Fibroblast of lung (primary cell): ENCODE results near the gene LMO2.

Experiments used
- CTCF ChIP-seq, 2 donors: IDR thresholded peaks in 1 of 2; conservative IDR thresholded peaks in 1 of 2; 1 replicate in 1 of 2; 2 replicates in 1 of 2; pipeline ENCODE4 v1.5.1; 2011 to 2012; ENCODE audit warnings: low read length in 2 of 2, control low read depth in 1 of 2, inconsistent platforms in 1 of 2, low read depth in 1 of 2, mild to moderate bottlenecking in 1 of 2
- EZH2 ChIP-seq: IDR thresholded peaks from 2 replicates; pipeline ENCODE4 v1.5.1; 2012; ENCODE audit warnings: low read length, control low read depth, mild to moderate bottlenecking; ENCODE audit errors: missing control alignments

GRCh38 chr11:33885338-33886005 is 6.4 kb downstream of the LMO2 start:
- TF ChIP-seq CTCF (conservative IDR thresholded peaks at IDR 0.05 in 1 of 2, IDR thresholded peaks at IDR 0.05 in 1 of 2; ENCODE audit: low read depth in 1 of 2, low read length in 2 of 2) (no peak), EZH2 (no peak)
